Esophagus muscularis mucosa (tissue), 3 donors: Measurements from ENCODE around the gene GNS.

ENCODE experiments used
- POLR2AphosphoS5 ChIP-seq, 2 donors: sonication (generic); formaldehyde crosslinking; IDR thresholded peaks; one replicate each; pipeline ENCODE4 v1.6.1; 2017; ENCODE audit warnings: antibody characterized with exemption in 2 of 2
- TF ChIP-seq, protein P1 (sequence below), 3 experiments: fragments of 200-600 bp in 2 of 3; fragments of 450-650 bp in 1 of 3; sonication (generic) in 2 of 3; IDR thresholded peaks; one replicate each; pipeline ENCODE4 v1.5.1; 2017 to 2019; ENCODE audit warnings: antibody characterized with exemption in 3 of 3, mild to moderate bottlenecking in 2 of 3, moderate library complexity in 1 of 3

DNA sequence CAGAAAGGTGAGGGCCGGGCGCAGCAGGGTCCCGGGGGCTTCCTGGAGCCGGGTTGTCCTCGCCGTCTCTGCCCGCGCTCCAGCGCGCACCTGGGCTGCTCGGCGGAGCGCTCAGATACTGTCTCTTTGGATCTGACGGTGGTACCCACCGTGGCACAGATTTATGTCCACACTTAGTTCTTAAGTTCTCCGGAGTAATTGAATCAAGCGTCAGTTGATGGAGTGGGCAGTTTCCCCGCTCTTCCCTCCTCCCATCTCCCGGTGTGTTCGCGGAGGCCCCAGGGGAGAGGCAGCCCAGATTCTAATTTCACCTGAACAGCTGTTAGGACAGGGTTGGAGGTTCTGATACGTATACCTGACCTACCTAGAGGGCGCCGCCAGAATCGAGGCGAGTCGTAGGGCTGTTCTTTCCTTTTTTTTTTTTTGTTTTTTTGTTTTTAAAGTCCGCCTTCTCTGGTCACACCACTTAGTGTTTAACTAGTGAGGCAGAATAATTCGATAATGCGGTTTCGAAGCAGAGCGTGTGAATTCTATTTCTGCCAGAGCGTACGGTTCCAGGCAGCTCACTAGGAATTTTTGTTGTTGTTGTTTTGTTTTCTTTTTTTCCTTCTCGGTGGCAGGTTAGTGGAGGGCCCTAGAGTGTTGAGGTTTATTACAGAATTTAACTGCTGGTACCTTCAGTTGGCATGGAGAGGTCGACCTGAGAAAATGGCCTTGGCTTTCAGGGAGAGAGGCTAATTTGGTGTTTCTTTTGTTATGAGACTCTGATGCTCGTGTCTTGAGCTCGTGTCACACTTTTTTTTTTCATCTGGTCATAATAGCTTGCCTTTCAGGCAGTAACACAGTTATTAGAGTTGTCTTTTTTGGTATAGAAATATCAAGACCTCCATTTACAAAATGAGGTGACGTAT is 22.3 kb upstream of the GNS start:
- TF ChIP-seq, protein P1, sequence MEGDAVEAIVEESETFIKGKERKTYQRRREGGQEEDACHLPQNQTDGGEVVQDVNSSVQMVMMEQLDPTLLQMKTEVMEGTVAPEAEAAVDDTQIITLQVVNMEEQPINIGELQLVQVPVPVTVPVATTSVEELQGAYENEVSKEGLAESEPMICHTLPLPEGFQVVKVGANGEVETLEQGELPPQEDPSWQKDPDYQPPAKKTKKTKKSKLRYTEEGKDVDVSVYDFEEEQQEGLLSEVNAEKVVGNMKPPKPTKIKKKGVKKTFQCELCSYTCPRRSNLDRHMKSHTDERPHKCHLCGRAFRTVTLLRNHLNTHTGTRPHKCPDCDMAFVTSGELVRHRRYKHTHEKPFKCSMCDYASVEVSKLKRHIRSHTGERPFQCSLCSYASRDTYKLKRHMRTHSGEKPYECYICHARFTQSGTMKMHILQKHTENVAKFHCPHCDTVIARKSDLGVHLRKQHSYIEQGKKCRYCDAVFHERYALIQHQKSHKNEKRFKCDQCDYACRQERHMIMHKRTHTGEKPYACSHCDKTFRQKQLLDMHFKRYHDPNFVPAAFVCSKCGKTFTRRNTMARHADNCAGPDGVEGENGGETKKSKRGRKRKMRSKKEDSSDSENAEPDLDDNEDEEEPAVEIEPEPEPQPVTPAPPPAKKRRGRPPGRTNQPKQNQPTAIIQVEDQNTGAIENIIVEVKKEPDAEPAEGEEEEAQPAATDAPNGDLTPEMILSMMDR (IDR thresholded peaks at IDR 0.05), result no peak
- no peak for TF ChIP-seq POLR2AphosphoS5 (IDR thresholded peaks at IDR 0.05)
